Stimulated activated naive CD8-positive, alpha-beta T cell treated with anti-CD3 and anti-CD28 coated beads, Interleukin-15, Interleukin-2, amounts not matched to agents 100 U/mL and 50 U/mL, for 24 hours (primary cell): ENCODE measurements around the gene DYSF.
A peak's percentile ranks its signal among the peaks of the same experiment; 100 is the strongest.
"Not testable (repeated sequence)": the region's sequence is repeated elsewhere in the genome, so short reads cannot be mapped to it uniquely, and the experiment has no call there.

Source experiments
- ATAC-seq: fragments of 150-1000 bp; cut with Tn5 transposase; one replicate; pipeline ENCODE4 v1.10.0; 2021
- DNase-seq: peaks from one replicate; pipeline ENCODE4 v3.0.0; 2021

Gene DYSF

GRCh38 chr2:71618327-71619113 lies 165.2 kb downstream of the DYSF start:
- DNase-seq: no peak
- ATAC-seq: no peak

GRCh38 chr2:71619230-71619741 lies 165.9 kb downstream of the DYSF start:
- DNase-seq: no peak

GRCh38 chr2:71620116-71620515 lies 166.8 kb downstream of the DYSF start:
- DNase-seq: no peak
- ATAC-seq: no peak

More at GRCh38 chr2:71619230-71619741, 165.9 kb downstream of the DYSF start:
- no peak for ATAC-seq

GRCh38 chr2:71620851-71621251 lies 167.5 kb downstream of the DYSF start:
- DNase-seq: no peak
- no peak for ATAC-seq

- ATAC-seq (no peak), DNase-seq (no peak)
Measured at GRCh38 chr2:71629273-71629672, 175.9 kb downstream of the DYSF start.

GRCh38 chr2:71629771-71630453 lies 176.6 kb downstream of the DYSF start:
- DNase-seq (no peak), ATAC-seq (no peak)

- ATAC-seq (peak; percentile 14), DNase-seq (no peak)
Measured at GRCh38 chr2:71630454-71631328, 177.3 kb downstream of the DYSF start.

GRCh38 chr2:71631411-71631931 lies 178.1 kb downstream of the DYSF start:
- no peak for ATAC-seq
- DNase-seq: no peak

- ATAC-seq (no peak), DNase-seq (no peak)
Measured at GRCh38 chr2:71633086-71633485, 179.7 kb downstream of the DYSF start.

GRCh38 chr2:71634567-71634966 lies 181.2 kb downstream of the DYSF start:
- DNase-seq (no peak), ATAC-seq (no peak)

- DNase-seq (no peak), ATAC-seq (no peak)
Measured at GRCh38 chr2:71635798-71636197, 182.4 kb downstream of the DYSF start.

- ATAC-seq (no peak), DNase-seq (no peak)
Measured at GRCh38 chr2:71637168-71637567, 183.8 kb downstream of the DYSF start.

- no peak for DNase-seq
- ATAC-seq: no peak
Measured at GRCh38 chr2:71637736-71638135, 184.4 kb downstream of the DYSF start.

GRCh38 chr2:71639735-71640134 lies 186.4 kb downstream of the DYSF start:
- DNase-seq: no peak
- ATAC-seq: no peak

- ATAC-seq: no peak
Measured at GRCh38 chr2:71640489-71640888, 187.1 kb downstream of the DYSF start.

GRCh38 chr2:71643674-71644357 lies 190.5 kb downstream of the DYSF start:
- no peak for ATAC-seq
- DNase-seq: no peak

More at GRCh38 chr2:71640489-71640888, 187.1 kb downstream of the DYSF start:
- no peak for DNase-seq

- DNase-seq (no peak), ATAC-seq (no peak)
Measured at GRCh38 chr2:71646028-71646427, 192.7 kb downstream of the DYSF start.

- DNase-seq (no peak), ATAC-seq (no peak)
Measured at GRCh38 chr2:71647356-71647755, 194.0 kb downstream of the DYSF start.

GRCh38 chr2:71655498-71655897 lies 202.1 kb downstream of the DYSF start:
- ATAC-seq: no peak
- DNase-seq: no peak

- not testable (repeated sequence) for ATAC-seq
Measured at GRCh38 chr2:71658256-71658655, 204.9 kb downstream of the DYSF start.

GRCh38 chr2:71658771-71659170 lies 205.4 kb downstream of the DYSF start:
- ATAC-seq: no peak
- DNase-seq: no peak

More at GRCh38 chr2:71658256-71658655, 204.9 kb downstream of the DYSF start:
- DNase-seq: not testable (repeated sequence)
